ENCODE measurements around the gene RWDD4. TPM values are rescaled to one million over a fixed set of nuclear protein-coding genes. Genes with fewer than 3 reads are reported as not detected.

The RWDD4 gene
- total and polyA plus RNA-seq, 8 donors, result 8.5 to 15.4 (median 12.8) TPM

DNA sequence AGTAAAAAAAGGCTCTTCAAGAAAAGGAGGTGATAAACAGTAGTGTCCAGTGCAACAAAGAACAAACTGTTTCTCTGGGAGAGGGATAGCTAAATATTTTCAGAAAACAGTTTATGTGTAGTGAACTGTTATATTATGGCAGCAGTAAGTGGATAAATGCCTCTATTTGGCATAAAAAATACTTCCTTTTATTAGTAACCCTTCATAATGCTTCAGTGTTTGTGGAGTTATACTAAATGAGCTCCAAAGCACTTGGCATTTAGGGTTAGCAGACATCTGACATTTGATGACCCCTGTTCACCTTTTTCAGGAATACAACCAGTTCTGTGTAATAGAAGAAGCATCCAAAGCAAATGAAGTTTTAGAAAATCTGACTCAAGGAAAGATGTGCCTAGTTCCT, 32.0 kb upstream of the RWDD4 start:
- intact Hi-C loops (cut with DNase I), result no loop called here
- FAIRE-seq (no peak), ATAC-seq (no peak), DNase-seq (no peak)
- H3K4me1 ChIP-seq, result no peaks in the 10 kb centered on the region
- H3K9me3 ChIP-seq, result no peaks in the 10 kb centered on the region
- H3K4me3 ChIP-seq, result no peak overlapping the region
- TF ChIP-seq, protein P1, sequence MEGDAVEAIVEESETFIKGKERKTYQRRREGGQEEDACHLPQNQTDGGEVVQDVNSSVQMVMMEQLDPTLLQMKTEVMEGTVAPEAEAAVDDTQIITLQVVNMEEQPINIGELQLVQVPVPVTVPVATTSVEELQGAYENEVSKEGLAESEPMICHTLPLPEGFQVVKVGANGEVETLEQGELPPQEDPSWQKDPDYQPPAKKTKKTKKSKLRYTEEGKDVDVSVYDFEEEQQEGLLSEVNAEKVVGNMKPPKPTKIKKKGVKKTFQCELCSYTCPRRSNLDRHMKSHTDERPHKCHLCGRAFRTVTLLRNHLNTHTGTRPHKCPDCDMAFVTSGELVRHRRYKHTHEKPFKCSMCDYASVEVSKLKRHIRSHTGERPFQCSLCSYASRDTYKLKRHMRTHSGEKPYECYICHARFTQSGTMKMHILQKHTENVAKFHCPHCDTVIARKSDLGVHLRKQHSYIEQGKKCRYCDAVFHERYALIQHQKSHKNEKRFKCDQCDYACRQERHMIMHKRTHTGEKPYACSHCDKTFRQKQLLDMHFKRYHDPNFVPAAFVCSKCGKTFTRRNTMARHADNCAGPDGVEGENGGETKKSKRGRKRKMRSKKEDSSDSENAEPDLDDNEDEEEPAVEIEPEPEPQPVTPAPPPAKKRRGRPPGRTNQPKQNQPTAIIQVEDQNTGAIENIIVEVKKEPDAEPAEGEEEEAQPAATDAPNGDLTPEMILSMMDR (IDR thresholded peaks at IDR 0.05), result no peak
- H3K27ac ChIP-seq, result no peak overlapping the region
- H3K36me3 ChIP-seq, result peaks cover 0 to 35% (median 12%) of the 10 kb centered on the region in 3 donors
- no peaks in the 10 kb centered on the region for H3K27me3 ChIP-seq

DNA sequence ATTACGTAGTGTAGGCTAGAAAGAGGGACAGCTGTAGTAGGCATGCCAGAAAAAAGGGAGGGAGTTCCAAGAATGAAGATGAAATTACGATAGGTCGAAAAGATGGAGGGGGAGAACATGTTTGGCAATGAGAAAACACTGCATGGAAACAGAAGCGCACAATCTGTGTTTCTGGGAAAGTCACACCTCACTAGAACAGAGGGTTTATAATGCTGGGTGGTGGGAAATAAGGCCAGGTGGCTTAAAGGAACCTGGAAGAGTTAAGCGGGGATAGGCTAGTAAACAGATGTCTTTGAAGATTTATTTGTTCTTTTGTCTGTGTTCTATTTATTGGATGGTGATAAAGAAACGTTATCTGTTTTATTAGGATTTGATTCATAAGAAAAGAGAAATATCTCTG, 29.2 kb upstream of the RWDD4 start:
- peaks cover 0 to 44% (median 18%) of the 10 kb centered on the region in 3 donors for H3K36me3 ChIP-seq
- H3K27me3 ChIP-seq, result no peaks in the 10 kb centered on the region
- 55 to 58% methylated on average over 6 of the region's 6 CpGs for WGBS, 2 donors
- DNase-seq, result no peak
- no peak overlapping the region for H3K4me3 ChIP-seq
- intact Hi-C loops (cut with DNase I), result no loop called here
- H3K4me1 ChIP-seq, result no peaks in the 10 kb centered on the region
- no peak for FAIRE-seq
- ATAC-seq, result peak in 2 of 4 donors; percentile 63 to 78
- H3K27ac ChIP-seq, result no peak overlapping the region
- TF ChIP-seq, protein P1 (IDR thresholded peaks at IDR 0.05), result no peak
- H3K9me3 ChIP-seq, result no peaks in the 10 kb centered on the region

DNA sequence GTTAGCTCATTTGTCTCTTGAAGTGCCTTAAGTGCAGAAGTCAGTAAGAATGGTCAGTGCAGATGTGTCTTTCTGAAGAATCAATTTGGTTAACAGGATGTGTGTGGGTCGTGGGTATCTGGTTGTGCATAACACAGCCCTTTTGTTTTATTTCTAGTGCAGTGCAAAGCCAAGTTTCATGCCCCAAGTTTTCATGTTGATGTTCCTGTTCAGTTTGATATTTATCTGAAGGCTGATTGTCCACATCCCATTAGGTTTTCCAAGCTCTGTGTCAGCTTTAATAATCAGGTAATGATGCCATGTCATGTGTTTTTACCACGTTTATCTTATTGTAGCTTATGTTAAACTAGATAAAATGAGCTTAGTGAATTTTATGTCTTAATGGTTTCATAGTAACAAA, 27.5 kb upstream of the RWDD4 start:
- peaks cover 0 to 34% (median 10%) of the 10 kb centered on the region in 3 donors for H3K36me3 ChIP-seq
- intact Hi-C loops (cut with DNase I), result no loop called here
- WGBS, 2 donors, result 77 to 81% methylated on average over 2 of the region's 2 CpGs
- DNase-seq (no peak), FAIRE-seq (no peak), ATAC-seq (no peak)
- H3K9me3 ChIP-seq, result no peaks in the 10 kb centered on the region
- TF ChIP-seq, protein P1 (IDR thresholded peaks at IDR 0.05), result no peak
- no peak overlapping the region for H3K4me3 ChIP-seq
- H3K27me3 ChIP-seq, result no peaks in the 10 kb centered on the region
- H3K27ac ChIP-seq, result no peak overlapping the region
- H3K4me1 ChIP-seq, result no peaks in the 10 kb centered on the region

DNA sequence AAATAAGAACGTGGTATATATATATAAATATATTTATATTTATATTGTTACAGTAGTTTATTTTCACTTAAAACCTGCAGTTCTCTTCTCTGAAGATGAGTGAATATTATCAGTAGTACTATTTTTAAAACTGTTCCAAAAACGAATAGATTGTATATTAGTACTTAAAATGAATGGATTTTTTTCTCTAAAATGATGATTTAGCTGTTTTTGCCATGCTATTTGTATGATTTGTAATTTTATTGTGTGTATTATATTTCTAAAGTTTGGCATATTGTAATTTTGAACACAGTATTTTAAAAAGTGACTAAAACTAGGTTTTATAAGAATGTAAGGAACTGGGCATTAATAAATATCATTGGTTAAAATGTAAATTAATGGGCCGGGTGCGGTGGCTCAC, 22.1 kb upstream of the RWDD4 start:
- ATAC-seq, result no peak
- 78 to 86% methylated on average over 4 of the region's 4 CpGs for WGBS, 2 donors
- no peaks in the 10 kb centered on the region for H3K4me1 ChIP-seq
- H3K36me3 ChIP-seq, result peaks cover 0 to 38% (median 10%) of the 10 kb centered on the region in 3 donors
- no peak overlapping the region for H3K4me3 ChIP-seq
- H3K27ac ChIP-seq, result no peak overlapping the region
- no peaks in the 10 kb centered on the region for H3K27me3 ChIP-seq
- DNase-seq, result no peak
- H3K9me3 ChIP-seq, result no peaks in the 10 kb centered on the region
- intact Hi-C loops (cut with DNase I), result no loop called here
- peak; percentile 23 for FAIRE-seq
- TF ChIP-seq, protein P1 (IDR thresholded peaks at IDR 0.05), result no peak

DNA sequence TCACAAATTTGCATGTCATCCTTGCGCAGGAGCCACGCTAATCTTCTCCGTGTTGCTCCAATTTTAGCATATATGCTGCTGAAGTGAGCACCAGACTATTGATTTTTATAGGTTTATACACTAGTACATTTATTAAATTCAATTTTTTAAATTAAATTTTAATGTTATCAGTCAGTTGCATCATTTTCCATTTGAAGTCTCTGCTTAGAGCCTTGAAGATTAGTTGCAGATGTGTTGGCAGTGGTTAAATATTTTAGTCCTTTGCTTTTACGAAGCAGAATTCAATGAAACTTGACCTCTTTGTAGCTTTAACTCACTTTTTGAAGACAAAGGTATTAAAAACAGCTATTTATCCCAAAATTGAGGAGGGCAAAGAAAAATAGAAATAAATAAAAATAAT, 16.6 kb upstream of the RWDD4 start:
- H3K4me3 ChIP-seq, result no peak overlapping the region
- H3K36me3 ChIP-seq, result peaks cover 0 to 18% (median 0%) of the 10 kb centered on the region in 3 donors
- H3K27ac ChIP-seq, result no peak overlapping the region
- intact Hi-C loops (cut with DNase I), result no loop called here
- FAIRE-seq, result no peak
- H3K27me3 ChIP-seq, result no peaks in the 10 kb centered on the region
- TF ChIP-seq, protein P1 (IDR thresholded peaks at IDR 0.05), result no peak
- ATAC-seq, result no peak
- 95 to 98% methylated on average over 4 of the region's 4 CpGs for WGBS, 2 donors
- peaks cover 0 to 4% (median 0%) of the 10 kb centered on the region in 3 donors for H3K4me1 ChIP-seq
- no peaks in the 10 kb centered on the region for H3K9me3 ChIP-seq
- DNase-seq, result no peak

Measured in pancreas (tissue), 10 donors.